Activated CD8-positive, alpha-beta T cell treated with anti-CD3 and anti-CD28 coated beads for 36 hours (primary cell): ENCODE results near the gene SYNE2. TPM values are rescaled to one million over a fixed set of nuclear protein-coding genes. Genes with fewer than 3 reads are reported as not detected.

Experiments
- ATAC-seq: fragments of 200-7000 bp; cut with Tn5 transposase; one replicate; pipeline ENCODE4 v1.10.0; 2021; ENCODE audit warnings: mild to moderate bottlenecking, moderate library complexity
- CTCF ChIA-PET: fragments of 350-600 bp; sonication (Branson Sonifier 250); formaldehyde crosslinking; loops from one replicate; lab custom pipeline; 2021; ENCODE audit warnings: antibody characterized with exemption; lab: Charles Lee
- POLR2A ChIA-PET: fragments of 350-600 bp; sonication (Branson Sonifier 250); formaldehyde crosslinking; loops from one replicate; lab custom pipeline; 2021; ENCODE audit warnings: antibody characterized with exemption; lab: Charles Lee
- DNase-seq: peaks from one replicate; pipeline ENCODE4 v3.0.0-alpha.2; 2020
- H3K27ac Mint-ChIP-seq: one replicate; pipeline ENCODE4 v1.8.0; 2021; ENCODE audit warnings: mild to moderate bottlenecking, mixed read lengths
- H3K27me3 Mint-ChIP-seq: one replicate; pipeline ENCODE4 v1.8.0; 2021; ENCODE audit warnings: mixed read lengths
- H3K36me3 Mint-ChIP-seq: one replicate; pipeline ENCODE4 v1.8.0; 2021; ENCODE audit warnings: low read depth, mixed read lengths
- H3K4me1 Mint-ChIP-seq: one replicate; pipeline ENCODE4 v1.8.0; 2021; ENCODE audit warnings: low read depth, mixed read lengths
- H3K4me3 Mint-ChIP-seq: one replicate; pipeline ENCODE4 v1.8.0; 2021; ENCODE audit warnings: mild to moderate bottlenecking, moderate library complexity, mixed read lengths
- H3K9me3 Mint-ChIP-seq: one replicate; pipeline ENCODE4 v1.8.0; 2021; ENCODE audit warnings: mixed read lengths
- CTCF ChIP-seq: fragments of 200-600 bp; IDR thresholded peaks from one replicate; pipeline ENCODE4 v1.8.0; 2022; ENCODE audit warnings: antibody characterized with exemption, mild to moderate bottlenecking
- intact Hi-C: fragments of 100-400 bp; cut with micrococcal nuclease; formaldehyde crosslinking; loops from one replicate; pipeline ENCODE4 v1.10.0; 2022
- total RNA-seq, 2 experiments: library from RNA; stranded (reverse); gene quantifications; one replicate each; pipeline ENCODE4 v1.2.3, GENCODE V29; 2021

The SYNE2 gene
- total RNA-seq, 2 experiments from 2014 or later = 28.1 to 29.0 TPM

GRCh38 chr14:63951021-63951420 is 98.2 kb downstream of the SYNE2 start:
- no peaks in the 10 kb centered on the region for H3K4me1 Mint-ChIP-seq
- no peak overlapping the region for H3K4me3 Mint-ChIP-seq
- ChIA-PET POLR2A (interaction anchor here (0.7 kb wide), 1 partner anchor 554 kb away, joined by 4 read pairs; no protein-coding TSS in a partner anchor), CTCF (interaction anchor here (2.1 kb wide), 1 partner anchor 11 kb away, joined by 7 read pairs; no protein-coding TSS in a partner anchor)
- intact Hi-C loops = no loop called here
- no peak overlapping the region for H3K27ac Mint-ChIP-seq
- H3K36me3 Mint-ChIP-seq = peaks cover 11% of the 10 kb centered on the region
- DNase-seq (no peak), ATAC-seq (no peak)
- TF ChIP-seq CTCF = no peak
- H3K27me3 Mint-ChIP-seq = no peaks in the 10 kb centered on the region
- no peaks in the 10 kb centered on the region for H3K9me3 Mint-ChIP-seq

GRCh38 chr14:63951429-63951828 is 98.6 kb downstream of the SYNE2 start:
- H3K27ac Mint-ChIP-seq = no peak overlapping the region
- DNase-seq (no peak), ATAC-seq (no peak)
- intact Hi-C loops = no loop called here
- H3K4me1 Mint-ChIP-seq = no peaks in the 10 kb centered on the region
- no peaks in the 10 kb centered on the region for H3K9me3 Mint-ChIP-seq
- peaks cover 12% of the 10 kb centered on the region for H3K36me3 Mint-ChIP-seq
- ChIA-PET CTCF (interaction anchor here (2.1 kb wide), 1 partner anchor 11 kb away, joined by 7 read pairs; no protein-coding TSS in a partner anchor), POLR2A (no interaction called here)
- TF ChIP-seq CTCF = no peak
- H3K4me3 Mint-ChIP-seq = no peak overlapping the region
- H3K27me3 Mint-ChIP-seq = no peaks in the 10 kb centered on the region

- Mint-ChIP-seq H3K9me3 (no peaks in the 10 kb centered on the region), H3K27me3 (no peaks in the 10 kb centered on the region), H3K4me3 (no peak overlapping the region), H3K4me1 (no peaks in the 10 kb centered on the region), H3K36me3 (peaks cover 12% of the 10 kb centered on the region), H3K27ac (no peak overlapping the region)
- ATAC-seq (no peak), DNase-seq (no peak)
- intact Hi-C loops = no loop called here
- TF ChIP-seq CTCF = no peak
- POLR2A ChIA-PET = interaction anchor here (0.6 kb wide), 1 partner anchor 61 kb away, joined by 3 read pairs; no protein-coding TSS in a partner anchor
- CTCF ChIA-PET = no interaction called here
Observed at GRCh38 chr14:63952053-63952932, 99.5 kb downstream of the SYNE2 start.

- POLR2A ChIA-PET = no interaction called here
- CTCF ChIA-PET = no interaction called here
- H3K36me3 Mint-ChIP-seq = peaks cover 12% of the 10 kb centered on the region
Observed at GRCh38 chr14:63952933-63953437, 100.2 kb downstream of the SYNE2 start.

More at GRCh38 chr14:63952933-63953437, 100.2 kb downstream of the SYNE2 start:
- Mint-ChIP-seq H3K4me3 (no peak overlapping the region), H3K9me3 (no peaks in the 10 kb centered on the region), H3K27ac (no peak overlapping the region), H3K27me3 (no peaks in the 10 kb centered on the region), H3K4me1 (no peaks in the 10 kb centered on the region)
- TF ChIP-seq CTCF = no peak
- DNase-seq (no peak), ATAC-seq (no peak)
- intact Hi-C loops = no loop called here
